ENCODE measurements around the gene CEP128.

CEP128 gene

DNA sequence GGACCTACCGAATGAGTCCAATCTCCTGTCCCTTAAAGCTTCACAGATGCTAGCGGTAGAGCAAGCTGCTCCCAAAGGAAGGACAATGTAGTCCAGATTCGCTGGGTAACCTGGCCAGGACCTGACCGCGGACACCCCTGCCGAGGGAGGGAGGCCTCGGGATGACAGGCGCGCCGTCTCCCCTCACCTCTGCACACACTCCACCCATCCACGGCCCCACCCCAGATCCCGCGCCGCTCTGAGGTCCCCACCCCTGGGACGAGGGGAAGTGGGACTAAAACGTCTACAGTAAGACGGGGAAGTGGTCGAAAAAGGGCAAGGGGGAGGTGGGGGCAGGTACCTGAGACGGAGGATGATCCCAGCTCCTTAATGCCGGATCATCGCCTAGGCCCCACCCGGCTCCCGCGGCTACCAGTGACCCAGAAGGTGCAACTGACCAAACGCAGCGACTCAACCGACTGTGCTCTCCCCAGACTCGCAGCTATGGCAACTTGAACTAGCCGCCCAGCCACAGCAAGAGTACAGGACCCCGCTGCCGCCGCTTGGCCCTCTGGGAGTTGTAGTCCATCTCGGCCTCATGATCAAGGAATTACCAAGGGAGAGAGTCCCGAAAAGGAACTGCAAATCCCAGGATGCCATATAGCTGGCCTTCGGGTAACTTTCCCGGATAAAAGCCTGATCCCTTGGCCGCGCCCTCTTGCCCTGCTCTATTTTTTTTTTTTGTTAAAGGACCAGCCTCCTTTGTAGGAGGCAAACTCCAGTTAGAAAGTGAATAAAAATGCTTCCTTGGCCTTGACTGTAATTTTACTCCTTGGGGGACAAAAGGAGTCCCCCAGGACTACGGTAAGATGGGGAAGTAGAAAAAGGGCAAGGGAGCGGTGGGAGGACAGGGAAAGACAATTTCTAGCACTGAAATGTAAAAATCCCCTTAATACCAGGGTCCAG, at the start of gene CEP128:
TSS of gene CEP128 (minus strand) at position 498 of the 945 bp plus-strand sequence.
- DNase-seq (ENCODE audit: low read depth), result peak; percentile 97

DNA sequence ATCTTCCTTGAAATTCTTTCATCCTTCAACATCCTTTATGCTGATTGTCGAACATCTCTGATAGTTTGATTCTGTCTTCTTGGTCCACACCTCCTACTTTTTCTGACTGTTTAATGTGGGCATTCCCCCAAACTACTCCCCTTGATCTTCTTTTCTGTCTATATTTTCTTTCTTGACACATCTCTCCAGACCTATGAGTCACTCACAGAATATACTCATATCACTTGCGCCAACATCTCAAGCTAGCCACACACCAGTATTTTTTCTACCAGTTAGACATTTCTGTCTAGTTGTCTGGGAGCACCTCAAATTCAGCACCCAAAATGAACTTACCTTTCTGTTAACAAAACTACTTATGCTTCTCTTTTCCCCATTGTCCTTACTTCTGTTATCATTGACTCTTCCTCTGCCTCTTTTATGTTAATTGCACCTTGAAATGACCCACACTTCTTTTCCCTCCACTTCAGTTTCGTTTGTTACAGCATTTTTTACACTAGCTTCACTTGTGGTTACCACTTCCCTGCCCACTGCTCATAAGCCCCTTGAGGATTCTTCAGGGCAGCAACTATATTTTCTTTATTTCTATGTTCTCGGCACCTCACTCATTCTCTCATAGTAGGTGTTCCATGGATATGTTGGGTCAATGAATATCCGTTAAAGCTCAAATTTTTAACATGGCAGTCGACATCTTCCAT, 47.3 kb upstream of the CEP128 start:
- DNase-seq (ENCODE audit: low read depth), result no peak

DNA sequence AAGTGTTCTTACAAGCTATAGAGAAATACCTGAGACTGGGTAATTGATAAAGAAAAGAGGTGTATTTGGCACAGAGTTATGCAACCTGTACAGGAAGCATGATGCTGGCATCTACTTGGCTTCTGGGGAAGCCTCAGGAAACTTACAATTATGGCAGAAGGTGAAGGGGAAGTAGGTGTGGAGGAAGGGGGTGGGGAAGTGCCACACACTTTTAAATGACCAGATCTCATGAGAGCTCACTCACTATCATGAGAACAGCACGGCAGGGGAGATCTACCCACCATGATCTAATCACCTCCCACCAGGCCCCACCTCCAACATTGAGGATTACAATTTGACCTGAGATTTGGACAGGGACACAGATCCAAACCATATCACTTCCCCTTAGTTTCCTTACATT, 46.7 kb upstream of the CEP128 start:
- DNase-seq (ENCODE audit: low read depth), result no peak

DNA sequence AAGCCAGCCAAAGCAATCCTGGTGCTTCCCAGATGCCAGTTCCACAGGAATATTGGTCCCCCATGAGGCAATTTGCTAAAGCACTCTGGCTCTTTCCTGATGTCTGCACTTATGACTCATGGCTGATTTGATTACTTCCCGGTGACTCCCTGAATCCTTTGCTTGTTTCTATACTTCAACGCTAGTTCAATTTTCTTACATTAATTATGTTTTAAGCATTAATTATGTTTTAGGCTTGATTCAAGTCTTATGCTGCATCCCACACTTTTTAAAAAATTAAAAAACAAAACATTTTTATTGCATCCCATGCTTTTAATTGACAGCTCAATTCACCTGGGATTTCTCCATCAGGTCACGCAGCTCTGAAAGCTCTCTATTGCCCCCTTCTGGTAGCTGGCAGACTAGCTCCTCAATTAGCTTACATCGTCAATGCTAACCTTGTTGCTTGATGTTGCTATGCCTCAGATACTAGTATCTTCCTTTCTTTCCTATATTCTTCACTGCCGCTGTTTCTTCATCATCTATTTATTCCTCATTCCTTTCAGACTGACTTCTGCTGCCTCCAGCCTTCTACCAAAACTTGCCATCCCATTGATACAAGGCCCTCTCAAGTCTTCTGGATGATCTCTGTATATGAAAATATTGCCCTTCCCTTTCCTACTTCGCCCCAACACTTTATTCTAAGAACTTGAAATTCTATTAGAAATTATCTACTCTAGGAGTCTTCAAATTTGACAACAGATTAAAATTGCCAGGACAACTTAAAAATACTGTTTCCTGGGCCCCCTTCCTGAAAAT, 45.9 kb upstream of the CEP128 start:
- peak; percentile 42 for DNase-seq (ENCODE audit: low read depth)

DNA sequence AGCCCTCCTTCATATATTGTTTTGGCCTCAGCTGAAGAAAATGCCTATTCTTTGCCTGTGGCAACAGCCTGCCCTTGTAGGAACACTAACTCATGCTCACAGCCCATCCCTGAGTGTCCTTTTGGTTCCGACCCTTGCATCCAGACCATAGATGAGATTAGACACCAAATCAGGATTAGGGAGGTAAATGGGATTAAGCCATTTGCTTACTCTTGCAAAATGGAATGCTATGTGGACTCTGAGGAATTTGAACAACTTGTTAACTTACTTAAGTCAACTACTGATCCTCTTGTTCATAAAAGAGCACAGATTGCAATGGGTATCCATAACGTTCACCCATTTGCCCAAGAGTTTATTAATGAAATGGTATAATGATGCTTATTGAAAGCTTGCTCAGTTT, 41.2 kb upstream of the CEP128 start:
- DNase-seq (ENCODE audit: low read depth), result no peak

DNA sequence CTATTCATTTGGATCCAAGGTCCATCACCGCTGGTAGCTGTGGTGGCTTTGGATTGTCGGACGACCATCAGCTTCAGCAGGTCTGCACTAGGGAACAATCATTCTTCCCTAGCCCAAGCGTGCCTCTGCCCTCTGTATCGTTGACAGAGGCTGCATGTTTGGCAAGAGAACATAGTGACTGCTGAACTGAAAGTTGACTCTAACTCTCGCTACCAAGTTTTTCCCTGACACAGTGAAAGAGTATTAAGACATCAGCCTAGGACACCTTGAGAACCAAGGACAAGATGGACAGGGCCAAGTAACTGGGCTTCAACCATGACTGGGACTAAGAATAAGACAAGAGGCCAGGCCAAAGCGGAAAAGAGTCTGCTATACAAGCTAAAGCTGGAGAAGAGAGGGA, 40.1 kb upstream of the CEP128 start:
- DNase-seq (ENCODE audit: low read depth), result no peak

DNA sequence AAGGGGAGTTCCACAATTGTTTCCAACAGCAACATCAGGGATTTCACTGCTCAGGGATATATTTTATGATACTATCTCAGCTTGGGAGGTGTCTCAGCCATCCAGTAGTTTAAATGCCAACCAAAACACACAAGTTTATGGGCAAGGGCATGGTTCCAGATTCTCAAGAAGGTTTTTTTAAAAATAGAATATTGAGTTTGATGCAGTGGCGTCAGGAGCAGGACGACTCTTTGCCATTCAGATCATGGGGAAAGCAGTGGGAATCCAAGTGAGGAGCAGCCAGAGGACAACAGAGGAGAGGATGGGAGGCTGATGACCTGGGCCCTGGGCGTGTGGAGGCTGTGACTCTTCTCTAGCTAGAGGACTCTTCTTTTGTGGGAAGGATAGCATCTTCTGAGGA, 39.6 kb upstream of the CEP128 start:
- no peak for DNase-seq (ENCODE audit: low read depth)

DNA sequence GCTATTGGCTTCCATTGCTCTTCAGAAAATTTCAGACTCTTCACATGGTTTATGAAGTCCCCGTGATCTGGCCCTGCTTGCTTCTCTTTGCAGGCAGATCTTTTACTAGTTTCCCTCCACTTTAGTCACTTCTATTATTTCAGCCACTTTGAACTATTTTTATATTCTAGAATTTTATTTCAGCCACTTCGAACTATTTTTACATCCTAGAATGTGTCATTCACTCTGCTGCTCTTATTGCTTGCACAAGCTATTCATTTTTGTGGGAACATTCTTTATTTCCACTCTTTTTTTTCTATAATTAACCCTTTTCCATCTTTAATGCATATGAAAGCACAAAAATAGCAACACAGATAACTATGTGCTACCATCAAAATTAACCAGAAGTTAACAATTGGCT, 38.4 kb upstream of the CEP128 start:
- no peak for DNase-seq (ENCODE audit: low read depth)

DNA sequence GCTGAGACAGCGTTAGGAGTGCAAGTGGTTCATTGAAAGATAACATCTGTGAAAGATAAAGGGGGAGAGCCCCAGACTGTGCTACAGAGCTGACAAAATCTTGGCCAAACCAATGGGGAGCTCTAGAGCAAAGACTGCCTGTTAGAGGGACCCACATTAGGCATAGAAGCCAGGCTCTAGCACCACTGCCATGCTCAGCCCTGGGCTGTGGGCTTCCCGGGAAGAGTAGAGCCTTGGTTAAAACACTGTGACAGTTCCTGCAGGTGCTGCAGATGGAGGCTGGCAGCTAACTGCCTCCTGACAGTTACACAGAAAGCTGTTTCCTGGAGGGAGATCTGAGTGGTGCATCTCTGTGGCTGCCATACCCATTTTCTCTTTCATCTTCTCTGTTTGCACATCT, 36.9 kb upstream of the CEP128 start:
- no peak for DNase-seq (ENCODE audit: low read depth)

DNA sequence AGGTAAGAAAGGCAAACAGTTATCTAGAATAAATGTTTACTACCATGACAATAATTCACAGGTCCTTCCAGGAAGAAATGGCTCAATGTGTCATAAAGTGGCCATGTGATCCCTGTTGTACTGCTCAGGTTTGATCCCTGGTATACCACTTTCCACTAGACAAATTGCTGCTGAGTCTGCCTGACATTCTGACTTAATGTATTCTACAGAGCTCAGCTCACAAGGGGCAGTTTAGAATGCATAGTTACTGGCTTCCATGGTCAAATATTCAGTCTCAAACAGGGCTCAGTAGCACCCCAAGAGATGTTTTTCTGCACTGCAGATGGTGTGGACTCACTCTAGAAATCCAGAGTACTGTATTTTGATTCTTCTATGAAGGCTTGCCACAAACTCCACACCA, 35.7 kb upstream of the CEP128 start:
- DNase-seq (ENCODE audit: low read depth), result no peak

DNA sequence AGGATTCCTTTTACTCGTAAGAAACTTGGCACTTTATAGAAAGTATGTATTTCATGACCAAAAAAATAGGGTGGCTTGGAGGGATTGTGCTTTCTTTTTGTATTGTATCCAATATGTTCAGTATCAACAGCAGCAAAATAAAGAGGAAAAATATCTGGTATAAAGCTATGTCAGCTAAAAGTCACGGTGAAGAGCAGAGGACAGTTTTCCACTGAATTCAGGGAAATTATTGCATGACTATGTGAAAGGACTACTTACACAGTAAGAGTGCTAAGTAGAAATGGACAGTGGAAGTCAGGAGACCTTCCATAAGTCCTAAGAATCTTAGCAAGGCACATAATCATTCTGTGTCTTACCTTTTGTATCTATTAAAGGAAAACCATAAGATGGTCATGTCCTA, 33.1 kb upstream of the CEP128 start:
- no peak for DNase-seq (ENCODE audit: low read depth)

DNA sequence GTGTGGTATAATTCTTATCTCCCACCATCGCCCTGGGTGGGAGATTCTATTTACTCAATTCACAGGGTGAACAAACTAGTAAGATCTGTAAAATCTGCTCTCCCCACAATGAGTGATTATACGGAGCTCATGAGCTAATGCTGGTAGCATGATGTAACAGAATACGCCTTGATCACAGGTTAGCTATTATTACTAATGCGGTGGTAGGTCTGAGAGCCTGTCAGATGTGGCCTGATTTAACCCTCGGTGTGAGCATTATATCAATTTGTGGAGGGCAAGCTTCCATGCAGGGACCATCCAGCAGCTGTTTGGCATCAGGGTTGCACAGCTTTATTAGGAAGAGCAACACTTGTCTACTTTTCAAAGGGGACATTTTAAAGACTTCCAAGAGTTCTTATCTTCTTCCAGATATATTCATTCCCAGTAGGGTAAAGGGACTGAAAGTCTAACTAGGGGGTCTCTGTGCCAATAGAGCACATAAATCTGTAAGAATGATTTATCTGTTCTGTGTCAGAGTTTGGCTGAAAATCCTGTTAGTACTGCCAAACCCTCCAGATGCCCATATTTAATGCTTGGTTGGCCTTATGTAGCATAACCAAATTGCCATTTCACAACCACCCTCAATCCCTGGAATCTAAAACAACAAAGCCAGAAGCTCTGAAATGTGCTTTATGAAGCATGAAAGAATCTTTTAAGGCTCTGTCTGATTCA, 32.5 kb upstream of the CEP128 start:
- DNase-seq (ENCODE audit: low read depth), result peak; percentile 60

DNA sequence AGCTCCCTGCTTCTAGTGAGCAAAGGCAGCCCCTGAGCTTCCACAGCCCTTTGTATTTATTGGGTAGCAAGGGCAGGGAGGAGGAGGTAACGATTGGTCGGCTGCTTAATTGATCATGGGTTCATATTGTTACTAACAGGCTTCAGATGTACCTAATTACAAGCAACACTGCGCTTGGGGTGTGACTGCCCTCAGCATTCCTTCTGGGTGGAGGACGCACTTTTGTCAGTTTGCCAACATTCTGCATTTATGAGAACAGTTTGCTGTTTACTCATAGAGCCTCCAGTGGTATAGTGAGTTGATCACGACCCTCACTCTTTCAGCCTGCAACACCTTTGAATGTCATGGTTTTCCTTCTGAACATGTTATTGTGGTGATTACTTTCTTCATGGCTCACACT, 23.5 kb upstream of the CEP128 start:
- no peak for DNase-seq (ENCODE audit: low read depth)

DNA sequence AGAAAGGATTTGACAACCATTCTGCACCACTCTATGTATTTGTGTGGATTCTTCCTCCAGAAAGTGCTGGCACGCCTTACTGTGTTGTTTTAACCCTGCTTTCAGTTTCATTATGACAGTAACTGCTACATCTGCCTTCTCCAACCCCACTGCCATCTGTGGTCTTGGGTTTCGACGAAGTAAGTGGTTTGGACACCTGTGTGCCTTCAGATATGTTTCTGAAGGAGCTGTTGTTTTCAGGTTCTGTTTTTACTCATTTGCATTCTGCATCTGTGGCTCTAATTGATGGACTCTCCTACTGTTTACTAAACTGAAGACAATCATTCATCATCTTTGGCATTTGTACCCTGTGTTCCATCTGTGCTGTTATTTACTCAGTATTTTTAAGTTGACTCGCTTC, 18.0 kb upstream of the CEP128 start:
- DNase-seq (ENCODE audit: low read depth), result no peak

DNA sequence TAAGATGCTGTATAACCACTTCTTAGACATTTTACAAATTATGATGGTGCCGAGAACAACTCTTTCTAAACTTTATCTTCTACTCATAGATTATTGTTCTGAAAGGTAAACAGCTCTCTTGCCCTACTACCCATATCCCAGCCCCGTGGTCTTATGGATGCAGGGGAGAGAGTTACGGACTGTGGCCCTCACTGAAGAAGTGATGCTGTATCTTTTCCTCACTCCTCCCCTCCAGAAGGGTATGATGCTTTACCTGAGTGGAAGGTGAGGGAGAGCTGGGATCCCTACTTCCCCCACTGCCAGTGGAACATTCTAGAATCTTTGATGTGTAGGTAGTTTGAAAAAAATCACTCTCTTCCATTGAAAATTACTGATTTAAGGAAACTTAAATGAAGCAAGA, 17.4 kb upstream of the CEP128 start:
- no peak for DNase-seq (ENCODE audit: low read depth)

DNA sequence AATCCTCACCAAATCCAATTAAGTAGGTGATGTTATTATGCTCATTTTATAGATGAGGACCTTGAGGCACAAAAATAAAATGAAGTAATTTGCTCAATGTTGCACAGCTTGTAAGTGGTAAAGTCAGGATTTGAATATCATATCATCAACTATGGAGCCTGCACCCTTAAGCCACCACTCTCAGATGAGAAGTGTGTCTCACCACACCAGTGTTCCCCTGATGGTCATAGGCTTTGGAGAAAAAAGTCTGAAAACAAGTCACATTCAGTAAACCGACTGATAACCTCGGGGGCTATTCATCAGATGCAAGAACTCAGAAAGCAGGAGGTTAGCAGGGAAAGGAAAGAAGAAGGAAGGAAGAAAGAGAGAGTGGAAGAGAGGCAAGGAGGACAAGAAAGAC, 16.7 kb upstream of the CEP128 start:
- no peak for DNase-seq (ENCODE audit: low read depth)

DNA sequence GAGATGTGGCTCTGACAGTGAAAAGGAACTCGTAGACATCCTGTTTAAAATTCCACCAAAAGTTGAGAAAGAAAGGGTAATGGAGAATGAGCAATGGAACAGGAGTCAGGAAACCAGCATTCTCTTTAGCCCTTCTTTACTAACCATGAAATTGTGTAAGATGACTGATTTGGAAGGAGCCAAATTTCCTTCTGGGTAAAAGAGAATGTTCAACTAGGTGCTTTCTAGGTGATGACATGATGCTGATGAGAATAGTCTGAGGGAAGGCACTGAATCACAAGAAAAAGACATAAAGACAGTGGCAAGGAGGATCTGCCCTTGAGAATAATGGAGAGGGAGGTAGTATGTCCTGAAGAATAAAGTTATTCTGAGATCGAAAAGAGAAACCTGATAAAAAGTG, 16.1 kb upstream of the CEP128 start:
- DNase-seq (ENCODE audit: low read depth), result no peak

DNA sequence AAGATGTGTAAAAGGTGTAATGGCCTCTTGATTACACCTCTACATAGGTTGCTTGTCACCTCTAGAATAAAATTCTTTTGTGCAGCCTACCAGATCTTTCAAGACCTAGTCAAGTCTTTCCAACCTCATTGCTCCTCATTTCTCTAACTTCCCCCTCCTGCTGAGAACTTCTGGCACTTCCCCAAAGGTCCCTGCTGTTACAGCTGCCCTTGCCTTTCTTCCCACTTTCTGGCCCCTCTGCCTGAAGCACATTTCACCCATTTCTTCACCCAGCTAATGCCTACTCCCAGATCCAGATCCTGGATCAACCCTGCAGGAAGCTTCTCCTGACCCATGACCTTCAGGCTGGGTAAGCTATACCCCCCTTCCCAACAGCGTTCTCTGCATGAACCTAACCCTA, 15.4 kb upstream of the CEP128 start:
- DNase-seq (ENCODE audit: low read depth), result no peak

DNA sequence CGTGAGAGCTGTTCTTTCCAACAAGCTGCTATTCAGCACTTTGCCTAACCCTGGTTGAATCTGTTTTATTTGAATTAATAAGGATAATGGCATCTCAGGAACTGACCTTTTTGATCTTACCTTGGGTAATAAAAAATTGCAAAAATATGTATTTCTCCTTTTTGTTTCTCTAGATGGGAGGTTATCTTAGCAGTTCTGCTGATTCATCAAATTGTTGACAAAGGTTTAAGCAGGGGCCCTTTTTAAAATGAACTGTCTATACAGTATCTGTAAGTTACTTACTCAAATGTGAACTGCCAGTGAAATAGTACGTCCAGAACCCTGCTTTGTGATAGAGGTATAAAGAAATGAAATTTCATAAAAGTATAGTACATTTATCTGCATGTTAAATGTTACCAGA, 14.6 kb upstream of the CEP128 start:
- DNase-seq (ENCODE audit: low read depth), result no peak

DNA sequence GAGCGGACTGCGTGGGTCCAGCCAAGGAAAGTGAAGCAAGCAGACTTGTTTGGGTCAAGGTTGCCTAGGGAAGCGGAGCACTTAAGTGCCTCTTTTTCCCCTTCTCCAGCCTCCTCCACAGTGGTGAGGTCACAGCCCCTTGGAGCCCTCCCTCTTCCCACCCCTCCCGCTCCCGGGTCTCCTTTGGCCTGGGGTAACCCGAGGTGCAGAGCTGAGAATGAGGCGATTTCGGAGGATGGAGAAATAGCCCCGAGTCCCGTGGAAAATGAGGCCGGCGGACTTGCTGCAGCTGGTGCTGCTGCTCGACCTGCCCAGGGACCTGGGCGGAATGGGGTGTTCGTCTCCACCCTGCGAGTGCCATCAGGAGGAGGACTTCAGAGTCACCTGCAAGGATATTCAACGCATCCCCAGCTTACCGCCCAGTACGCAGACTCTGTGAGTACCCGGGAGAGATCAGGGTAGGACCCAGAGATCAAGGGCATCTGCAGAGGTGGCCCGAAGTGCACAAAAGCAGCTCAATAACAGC, 13.9 kb upstream of the CEP128 start, which contains the start of gene TSHR:
TSS of gene TSHR (plus strand) at position 206 of the 526 bp plus-strand sequence. CDS start at position 266, 60 bp downstream.
- no peak for DNase-seq (ENCODE audit: low read depth)

DNA sequence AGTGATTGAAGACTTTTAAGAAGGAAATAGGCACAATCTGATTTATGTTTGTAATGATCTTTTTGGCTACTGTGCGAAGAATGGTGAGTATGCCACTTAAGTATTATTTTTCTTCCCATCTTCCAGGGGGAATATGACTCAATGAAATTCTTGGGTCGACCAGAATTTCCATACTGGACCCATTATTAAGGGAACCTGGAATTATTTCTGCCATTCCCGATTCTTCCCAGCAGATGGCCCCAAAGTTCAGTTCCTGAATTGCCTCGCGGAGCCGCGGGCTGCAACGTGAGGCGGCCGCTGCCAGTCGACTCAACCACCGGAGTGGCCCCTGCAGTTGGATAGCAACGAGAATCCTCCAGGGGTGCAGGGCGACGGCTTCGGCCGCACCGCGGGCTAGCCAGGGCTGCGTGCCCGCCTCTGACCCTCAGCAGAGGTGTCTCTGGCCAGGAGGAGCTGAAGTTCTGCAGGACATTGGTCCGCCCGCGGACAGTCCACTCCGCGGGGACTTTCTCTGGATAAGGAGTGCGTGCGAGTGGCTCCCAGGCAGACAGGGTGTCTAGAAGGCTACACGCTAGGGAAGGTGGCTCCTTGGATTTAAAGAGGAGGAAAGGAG, 13.3 kb upstream of the CEP128 start:
- peak; percentile 49 for DNase-seq (ENCODE audit: low read depth)

Measured in GM04504 (cell line).